Ascending aorta (tissue), 2 donors: ENCODE measurements around the gene SLC6A3. TPM values are rescaled to one million over a fixed set of nuclear protein-coding genes. Genes with fewer than 3 reads are reported as not detected.

ENCODE experiments used
- DNase-seq, 2 donors: peaks; one replicate each; pipeline ENCODE4 v3.0.0-alpha.2; 2019; ENCODE audit warnings: low spot score in 2 of 2
- H3K27ac ChIP-seq, 2 donors: fragments of 200-600 bp; sonication (generic); one replicate each; pipeline ENCODE4 v1.5.1; 2016 to 2017; ENCODE audit warnings: mild to moderate bottlenecking in 1 of 2
- H3K27me3 ChIP-seq: fragments of 200-600 bp; sonication (generic); one replicate; pipeline ENCODE4 v1.5.1; 2017
- H3K36me3 ChIP-seq, 2 donors: fragments of 200-600 bp; sonication (generic); one replicate each; pipeline ENCODE4 v1.5.1; 2016
- H3K4me1 ChIP-seq, 2 donors: fragments of 200-600 bp; sonication (generic); one replicate each; pipeline ENCODE4 v1.5.1; 2016 to 2017; ENCODE audit warnings: mild to moderate bottlenecking in 1 of 2
- H3K4me3 ChIP-seq, 2 donors: fragments of 200-600 bp; sonication (generic); one replicate each; pipeline ENCODE4 v1.5.1; 2016 to 2017; ENCODE audit warnings: mild to moderate bottlenecking in 1 of 2
- H3K9me3 ChIP-seq, 2 donors: fragments of 200-600 bp; sonication (generic); one replicate each; pipeline ENCODE4 v1.5.1; 2016
- CTCF ChIP-seq, 3 experiments: fragments of 200-600 bp in 2 of 3; fragments of 450-650 bp in 1 of 3; sonication (generic) in 2 of 3; IDR thresholded peaks; one replicate each; pipeline ENCODE4 v1.5.1; 2016 to 2019; ENCODE audit warnings: antibody characterized with exemption in 3 of 3, mild to moderate bottlenecking in 1 of 3, moderate library complexity in 1 of 3
- intact Hi-C: fragments of 100-400 bp; cut with DNase I; formaldehyde crosslinking; loops from one replicate; pipeline ENCODE4 v1.15.1; 2023
- total RNA-seq: library from RNA; depleted of rRNA; stranded (reverse); fragments of >200 nt; gene quantifications from one replicate; pipeline ENCODE4 v1.1.0, GENCODE V29; 2016

Gene SLC6A3
- total RNA-seq, 1 donor from 2014 or later: not detected

GRCh38 chr5:1412163-1412562 lies 33.1 kb downstream of the SLC6A3 start:
- no peak overlapping the region for H3K27ac ChIP-seq
- H3K27me3 ChIP-seq: no peaks in the 10 kb centered on the region
- TF ChIP-seq CTCF (IDR thresholded peaks at IDR 0.05): no peak
- H3K9me3 ChIP-seq: no peaks in the 10 kb centered on the region
- DNase-seq: peak in 1 of 2 donors; percentile 52
- no peaks in the 10 kb centered on the region for H3K4me1 ChIP-seq
- H3K4me3 ChIP-seq: no peak overlapping the region
- H3K36me3 ChIP-seq: no peaks in the 10 kb centered on the region
- intact Hi-C loops: no loop called here

DNA sequence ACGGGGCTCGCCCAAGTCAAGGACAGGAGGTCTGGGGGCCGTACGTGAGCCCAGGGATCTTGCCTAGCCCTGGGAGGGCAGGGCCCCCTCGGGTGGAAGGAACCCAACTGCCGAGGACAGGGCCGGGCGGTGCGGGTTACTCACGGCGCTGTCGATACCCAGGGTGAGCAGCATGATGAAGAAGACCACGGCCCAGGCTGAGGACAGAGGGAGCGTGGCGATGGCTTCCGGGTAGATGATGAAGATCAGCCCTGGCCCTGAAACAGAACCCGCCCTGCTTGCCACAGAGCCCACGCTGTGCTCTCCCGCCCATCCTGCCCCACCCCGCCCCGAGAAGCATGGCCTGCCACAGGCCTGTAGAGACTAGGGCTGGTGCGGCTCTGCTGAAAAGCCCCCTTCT lies 34.1 kb downstream of the SLC6A3 start:
- no peaks in the 10 kb centered on the region for H3K27me3 ChIP-seq
- DNase-seq: peak in 1 of 2 donors; percentile 52
- intact Hi-C loops: no loop called here
- H3K27ac ChIP-seq: no peak overlapping the region
- H3K9me3 ChIP-seq: no peaks in the 10 kb centered on the region
- TF ChIP-seq CTCF (IDR thresholded peaks at IDR 0.05): no peak
- no peak overlapping the region for H3K4me3 ChIP-seq
- H3K36me3 ChIP-seq: no peaks in the 10 kb centered on the region
- H3K4me1 ChIP-seq: no peaks in the 10 kb centered on the region

- intact Hi-C loops: no loop called here
- H3K36me3 ChIP-seq: no peaks in the 10 kb centered on the region
- H3K4me1 ChIP-seq: no peaks in the 10 kb centered on the region
- TF ChIP-seq CTCF (IDR thresholded peaks at IDR 0.05): no peak
- H3K9me3 ChIP-seq: no peaks in the 10 kb centered on the region
- H3K4me3 ChIP-seq: no peak overlapping the region
- DNase-seq: peak in 1 of 2 donors; percentile 42
- H3K27ac ChIP-seq: no peak overlapping the region
- no peaks in the 10 kb centered on the region for H3K27me3 ChIP-seq
Measured at GRCh38 chr5:1410156-1411014, 34.9 kb downstream of the SLC6A3 start.

DNA sequence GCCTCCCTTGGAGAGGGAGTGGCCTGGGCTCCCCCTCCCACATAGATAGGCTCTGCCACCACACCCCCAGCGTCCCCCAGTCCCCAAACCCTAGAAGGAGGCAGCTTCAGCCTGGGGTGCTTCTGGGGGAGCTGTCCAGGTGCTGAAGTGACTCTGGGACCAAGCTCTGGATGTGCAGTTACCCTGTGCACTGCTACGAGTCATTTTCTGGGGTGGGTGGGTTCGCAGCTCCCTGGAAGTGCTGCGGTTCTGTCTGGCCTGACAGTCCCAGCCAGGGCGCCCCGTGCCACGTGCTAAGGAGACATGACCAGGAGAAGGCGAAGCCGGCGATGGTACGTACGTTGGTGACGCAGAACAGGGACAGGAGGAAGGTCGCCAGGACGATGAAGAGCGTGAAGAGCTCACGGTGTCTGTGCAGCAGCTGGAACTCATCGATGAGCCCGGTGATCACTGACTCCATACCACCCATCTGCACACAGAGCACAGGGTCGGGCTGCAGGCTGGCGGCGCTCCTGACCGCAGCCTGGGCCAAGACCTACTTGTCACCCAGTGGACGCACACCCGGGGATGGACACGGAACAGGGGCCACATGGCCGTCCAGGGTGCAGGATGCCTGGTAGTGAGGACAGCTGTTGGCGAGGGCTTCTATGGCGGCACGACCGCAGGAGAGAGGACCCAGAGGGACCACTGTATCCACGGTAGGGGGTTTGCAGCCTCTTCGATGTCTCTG lies 35.7 kb downstream of the SLC6A3 start:
- H3K9me3 ChIP-seq: no peaks in the 10 kb centered on the region
- H3K4me1 ChIP-seq: no peaks in the 10 kb centered on the region
- TF ChIP-seq CTCF (IDR thresholded peaks at IDR 0.05): no peak
- peak in 1 of 2 donors; percentile 53 for DNase-seq
- no peak overlapping the region for H3K27ac ChIP-seq
- intact Hi-C loops: no loop called here
- H3K36me3 ChIP-seq: no peaks in the 10 kb centered on the region
- H3K4me3 ChIP-seq: no peak overlapping the region
- H3K27me3 ChIP-seq: no peaks in the 10 kb centered on the region

GRCh38 chr5:1406681-1407640 lies 38.3 kb downstream of the SLC6A3 start:
- intact Hi-C loops: no loop called here
- TF ChIP-seq CTCF (IDR thresholded peaks at IDR 0.05): no peak
- H3K9me3 ChIP-seq: no peaks in the 10 kb centered on the region
- H3K4me1 ChIP-seq: no peaks in the 10 kb centered on the region
- no peak overlapping the region for H3K27ac ChIP-seq
- H3K36me3 ChIP-seq: no peaks in the 10 kb centered on the region
- H3K4me3 ChIP-seq: no peak overlapping the region
- H3K27me3 ChIP-seq: no peaks in the 10 kb centered on the region
- peak in 1 of 2 donors; percentile 37 for DNase-seq
